Suppressor macrophage (primary cell): Measurements from ENCODE around the gene NTRK3.
A peak's percentile ranks its signal among the peaks of the same experiment; 100 is the strongest.
"Not testable (repeated sequence)": the region's sequence is repeated elsewhere in the genome, so short reads cannot be mapped to it uniquely, and the experiment has no call there.

Experiments
- DNase-seq, 4 experiments: peaks; one replicate each; pipeline ENCODE4 v3.0.0-alpha.2; 2020 to 2022

Gene NTRK3

GRCh38 chr15:88072598-88073390, 183.7 kb downstream of the NTRK3 start:
- DNase-seq: no peak

DNA sequence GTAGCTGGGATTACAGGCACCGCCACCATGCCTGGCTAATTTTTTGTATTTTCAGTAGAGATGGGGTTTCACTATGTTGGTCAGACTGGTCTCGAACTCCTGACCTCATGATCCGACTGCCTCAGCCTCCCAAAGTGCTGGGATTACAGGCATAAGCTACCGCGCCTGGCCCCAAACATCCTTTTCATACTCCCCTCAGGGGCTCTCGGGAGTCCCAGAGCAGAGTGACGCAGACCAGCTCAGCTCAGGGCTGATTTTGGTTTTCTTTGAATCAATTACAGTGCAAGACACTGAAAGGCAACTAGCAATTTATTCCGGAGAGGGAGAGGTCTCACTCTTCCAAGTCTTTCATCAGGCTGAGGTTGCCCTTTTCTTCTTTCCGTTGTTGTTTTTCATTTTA, 184.4 kb downstream of the NTRK3 start:
- not testable (repeated sequence) for DNase-seq

DNA sequence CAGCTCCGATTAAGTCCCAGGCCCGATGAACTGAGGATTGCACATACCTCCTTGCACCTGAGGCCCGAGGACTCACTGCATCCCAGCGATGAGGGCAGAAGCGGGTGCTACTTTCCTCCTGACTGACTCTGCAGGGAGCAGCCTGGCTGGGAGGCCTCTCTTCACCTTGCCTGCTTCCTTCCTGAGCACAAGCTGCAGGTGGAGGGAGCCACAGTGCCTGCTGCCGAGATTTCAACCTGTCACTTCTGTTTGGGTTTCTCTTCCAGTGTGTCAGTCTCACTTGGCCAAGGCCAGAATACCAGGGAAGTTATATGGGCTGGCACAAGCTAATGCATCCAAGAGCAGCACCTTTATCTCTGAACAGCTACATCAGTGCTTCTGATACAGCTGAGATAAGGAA, 185.4 kb downstream of the NTRK3 start:
- DNase-seq: no peak

GRCh38 chr15:88069561-88069960, 187.0 kb downstream of the NTRK3 start:
- no peak for DNase-seq

- no peak for DNase-seq
Observed at GRCh38 chr15:88067331-88067685, 189.2 kb downstream of the NTRK3 start.

DNA sequence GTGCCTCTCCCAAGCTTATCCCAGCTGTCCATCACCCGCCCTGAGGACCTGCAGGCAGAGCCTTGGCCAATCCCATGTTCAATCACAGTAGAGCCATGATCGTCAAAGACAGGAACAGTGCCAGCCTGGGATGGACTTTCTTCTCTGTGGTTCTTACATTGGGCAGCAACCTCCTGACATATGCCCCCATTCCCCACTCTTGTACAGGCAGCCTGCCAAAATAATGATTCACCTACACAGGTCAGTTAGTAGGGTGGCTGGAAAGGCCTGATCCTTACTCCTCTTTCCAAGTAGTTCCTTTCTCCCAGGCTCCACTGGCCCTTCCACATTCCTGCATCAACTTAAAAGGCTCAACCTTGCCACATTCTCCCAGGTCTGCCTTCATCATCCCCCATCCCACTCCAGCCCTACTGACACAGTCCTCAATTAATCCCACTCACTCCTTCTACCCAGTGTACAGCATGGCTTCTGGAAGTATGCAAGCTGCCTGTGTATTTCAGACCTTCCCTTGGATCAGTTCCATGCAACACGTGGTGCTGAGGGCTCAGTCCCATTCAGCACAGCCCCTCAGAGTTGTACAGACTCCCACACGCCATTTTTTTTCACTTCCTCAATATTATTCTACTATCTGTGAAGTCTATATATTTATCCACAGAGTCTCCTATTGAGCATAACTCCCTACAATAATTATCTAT, 189.8 kb downstream of the NTRK3 start:
- DNase-seq: no peak

- no peak for DNase-seq
Observed at GRCh38 chr15:88061452-88061851, 195.1 kb downstream of the NTRK3 start.

DNA sequence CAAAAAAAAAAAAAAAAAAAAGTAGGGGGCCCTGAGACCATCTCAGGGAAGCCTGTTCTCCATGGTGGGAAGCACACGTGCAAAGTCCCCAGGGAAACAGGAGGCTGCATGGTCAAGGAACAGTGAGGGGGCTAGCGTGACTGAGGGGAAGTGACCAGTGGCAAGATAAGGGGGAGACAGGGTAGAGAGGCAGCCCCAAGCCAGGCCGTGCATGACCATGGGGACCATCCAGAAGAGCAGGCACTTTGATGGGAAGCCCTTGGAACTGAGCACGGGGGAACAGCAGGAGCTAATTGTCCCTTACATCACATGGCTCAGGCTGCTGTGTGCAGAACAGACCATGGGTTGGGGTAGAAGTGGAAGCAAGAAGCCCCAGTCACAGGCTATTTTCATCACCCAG, 196.2 kb downstream of the NTRK3 start:
- no peak for DNase-seq

DNA sequence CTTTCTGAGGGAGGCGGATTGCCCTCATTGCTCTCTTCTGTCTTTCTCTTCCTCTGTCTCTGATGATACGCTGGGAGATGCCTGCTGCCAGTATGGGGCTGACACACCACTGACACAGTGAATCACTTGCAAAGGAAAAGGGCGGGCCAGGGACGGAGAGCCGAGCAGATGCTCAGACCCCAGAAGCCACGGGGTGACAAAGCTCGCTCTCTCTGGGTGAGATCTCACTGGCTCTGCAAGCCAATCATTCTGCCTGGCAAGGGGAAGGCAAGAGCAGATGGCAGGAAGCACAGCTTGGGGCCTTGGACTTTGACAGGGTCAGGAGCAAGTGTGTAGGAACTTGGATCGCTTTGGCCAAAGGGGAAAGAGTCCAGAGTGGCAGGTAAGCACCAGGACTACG, 198.7 kb downstream of the NTRK3 start:
- no peak for DNase-seq

DNA sequence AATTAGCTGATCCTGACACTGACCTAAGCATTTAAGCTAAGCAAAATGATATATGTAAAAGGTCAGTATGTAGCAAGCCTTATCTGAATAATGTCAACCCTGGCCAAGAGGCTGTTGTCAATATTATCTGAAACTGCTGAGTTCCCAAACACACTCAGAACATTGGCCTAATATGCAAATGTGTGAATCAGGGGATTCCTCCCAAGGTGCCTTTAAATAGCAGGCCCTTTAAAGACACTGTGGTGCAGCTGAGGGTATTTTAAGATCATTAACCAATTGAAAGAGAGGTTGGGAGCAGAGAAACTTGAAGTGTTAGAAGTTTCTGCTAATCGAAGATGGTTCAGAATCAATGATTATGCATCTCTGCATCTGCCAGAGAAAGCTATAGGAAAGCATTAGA, 207.0 kb downstream of the NTRK3 start:
- DNase-seq: no peak

DNA sequence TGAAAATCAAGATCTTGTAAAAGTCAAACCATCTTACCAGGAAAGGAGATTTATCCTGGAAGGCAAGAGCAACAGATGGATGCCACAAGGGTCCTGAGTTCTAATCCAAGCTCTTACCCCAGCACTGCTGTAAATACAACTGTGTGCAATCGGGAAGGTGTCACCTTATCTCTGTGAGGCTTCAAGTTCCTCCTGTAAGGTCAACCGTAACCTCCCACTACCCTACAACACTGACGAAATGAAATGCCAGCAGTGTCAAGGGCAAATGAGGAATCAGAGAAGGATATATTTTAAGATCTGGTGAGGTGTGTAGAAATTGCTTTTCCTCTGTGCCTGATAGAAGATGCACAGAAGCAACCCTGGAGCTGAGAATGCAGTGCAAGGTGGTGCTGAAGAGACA, 207.8 kb downstream of the NTRK3 start:
- no peak for DNase-seq

- no peak for DNase-seq
Observed at GRCh38 chr15:88048237-88048636, 208.3 kb downstream of the NTRK3 start.

DNA sequence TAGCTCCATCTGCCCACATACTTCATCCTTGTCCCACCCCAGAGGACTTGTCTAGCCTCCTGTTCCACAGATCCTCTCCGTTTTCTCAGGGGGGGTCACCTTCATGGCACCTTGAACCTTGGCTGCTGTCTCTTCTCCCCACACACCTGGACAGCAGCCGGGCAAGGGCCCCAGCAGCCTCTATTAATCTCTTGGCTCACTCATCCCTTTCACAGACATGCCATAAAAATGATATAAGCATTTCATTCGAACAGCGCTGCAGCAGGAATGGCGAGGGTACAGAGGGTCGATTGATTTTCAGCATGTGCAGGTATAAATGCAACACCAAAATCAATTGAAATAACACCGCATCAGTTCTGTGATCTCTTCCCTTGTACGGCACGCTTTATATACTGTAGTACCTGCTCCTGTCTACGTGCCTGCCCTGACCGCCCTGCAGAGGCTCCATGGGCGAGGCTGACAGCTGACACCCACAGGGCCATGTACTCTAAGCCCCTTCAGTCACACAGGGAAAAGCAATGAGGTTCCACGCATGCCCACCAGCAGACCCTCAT, 209.9 kb downstream of the NTRK3 start:
- no peak for DNase-seq

- no peak for DNase-seq
Observed at GRCh38 chr15:88043396-88043795, 213.1 kb downstream of the NTRK3 start.

GRCh38 chr15:88042047-88042446, 214.5 kb downstream of the NTRK3 start:
- no peak for DNase-seq

- DNase-seq: no peak
Observed at GRCh38 chr15:88040516-88040915, 216.0 kb downstream of the NTRK3 start.

- no peak for DNase-seq
Observed at GRCh38 chr15:88038261-88038660, 218.3 kb downstream of the NTRK3 start.

- peak; percentile 15 to 41 (median 24) for DNase-seq
Observed at GRCh38 chr15:88036154-88036839, 220.2 kb downstream of the NTRK3 start.

DNA sequence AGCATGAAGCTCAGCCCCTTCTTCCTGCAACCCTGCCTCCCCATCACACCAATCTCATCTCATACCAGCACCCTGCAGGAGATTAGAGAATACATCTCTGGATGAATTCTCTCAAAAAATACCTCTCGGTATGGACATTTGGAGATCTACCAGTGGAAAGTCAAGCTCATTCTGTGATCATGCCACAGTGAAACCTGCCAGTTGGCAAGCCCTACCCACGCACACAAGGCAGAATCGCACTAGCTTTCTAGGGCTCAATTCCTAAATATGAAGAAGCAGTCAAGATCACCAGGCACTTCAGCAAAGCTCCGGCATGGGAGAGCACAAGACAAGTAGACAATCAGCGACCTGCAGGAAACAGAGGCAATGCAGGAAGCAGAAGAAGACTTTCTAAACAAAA, 221.2 kb downstream of the NTRK3 start:
- no peak for DNase-seq

- not testable (repeated sequence) for DNase-seq
Observed at GRCh38 chr15:88033421-88033820, 223.1 kb downstream of the NTRK3 start.

- no peak for DNase-seq
Observed at GRCh38 chr15:88032787-88033186, 223.8 kb downstream of the NTRK3 start.

DNA sequence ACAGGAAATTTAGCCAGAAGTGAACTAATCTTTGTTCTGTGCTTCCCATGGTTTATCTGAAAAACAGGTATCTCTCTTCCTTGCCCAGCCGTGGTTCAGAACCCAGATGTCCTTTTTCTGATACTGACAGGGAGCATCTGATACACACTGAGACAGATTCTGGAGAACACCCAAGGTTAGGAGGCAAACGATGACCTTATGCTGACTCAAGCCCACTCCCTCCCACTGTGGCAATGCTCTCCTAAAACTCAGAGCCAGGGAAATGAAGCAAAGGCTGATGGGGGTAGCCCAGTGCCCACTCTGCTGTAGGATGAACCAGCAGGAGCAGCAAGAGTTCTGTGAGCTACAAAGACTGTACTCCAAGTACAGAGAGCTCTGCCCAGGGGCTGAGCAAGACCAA, 225.1 kb downstream of the NTRK3 start:
- no peak for DNase-seq

DNA sequence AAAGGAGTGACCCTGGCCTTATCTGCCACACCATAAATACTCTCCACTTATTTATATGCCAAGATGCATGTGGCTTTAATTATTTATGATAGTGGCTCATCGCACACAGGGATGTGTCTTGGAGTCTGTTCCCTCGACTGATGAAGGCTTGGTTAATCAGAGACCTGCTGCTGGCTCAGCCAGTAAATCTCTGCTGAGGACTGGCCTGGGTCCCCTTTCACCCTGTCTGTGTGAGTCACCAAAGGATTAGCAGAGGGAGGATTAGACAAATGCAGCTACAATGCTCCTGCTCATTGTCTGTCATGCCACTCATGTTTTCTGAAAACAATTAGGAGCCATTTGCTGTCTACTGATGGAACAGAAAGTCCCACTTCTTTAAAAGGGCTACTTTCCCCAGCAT, 226.8 kb downstream of the NTRK3 start:
- no peak for DNase-seq

DNA sequence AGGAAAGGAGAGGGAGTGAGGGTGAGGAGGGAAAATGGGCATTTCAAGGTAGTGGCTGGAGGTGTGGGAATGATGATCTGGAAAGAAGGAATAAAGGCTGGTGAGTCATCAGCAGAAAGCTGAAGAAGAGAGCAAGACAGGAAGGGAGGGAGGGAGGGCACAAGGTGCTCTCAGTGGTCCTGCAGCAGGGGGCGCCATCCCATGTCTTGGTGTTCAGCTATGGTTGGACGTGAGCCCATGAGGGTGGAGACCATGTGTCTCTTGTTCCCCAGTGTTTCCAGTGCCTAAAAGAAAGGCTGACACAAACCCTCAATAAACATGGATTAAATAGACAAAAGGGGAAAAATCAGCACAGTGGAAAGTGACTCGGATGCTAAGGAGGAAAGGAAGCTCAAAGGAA, 228.5 kb downstream of the NTRK3 start:
- no peak for DNase-seq
